ENCODE data around the gene CCDC83. TPM values are rescaled to one million over a fixed set of nuclear protein-coding genes. Genes with fewer than 3 reads are reported as not detected.

Gene CCDC83
- total and polyA plus RNA-seq, 2 experiments from 2014 or later: not detected

DNA sequence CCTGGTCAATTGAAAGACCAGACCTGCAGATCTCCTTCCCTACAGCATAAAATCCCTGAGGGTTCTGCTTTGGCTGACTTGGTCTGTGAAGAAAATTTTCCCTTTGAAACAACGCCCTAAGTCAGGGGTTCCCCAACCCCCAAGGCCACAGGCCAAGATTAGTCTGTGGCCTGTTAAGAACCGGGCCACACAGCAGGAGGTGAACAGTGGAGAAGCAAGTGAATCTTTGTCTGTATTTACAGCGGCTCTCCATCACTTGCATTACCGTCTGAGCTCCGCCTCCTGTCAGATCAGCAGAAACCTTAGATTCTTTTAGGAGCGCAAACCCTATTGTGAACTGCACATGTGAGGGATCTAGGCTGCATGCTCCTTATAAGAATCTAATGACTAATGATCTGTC, 38.2 kb downstream of the CCDC83 start (continued):
- TF ChIP-seq ZNF114 (CRISPR knock-in tag; IDR thresholded peaks at IDR 0.05): no peak
- no peak for TF ChIP-seq STAT1 (IDR thresholded peaks at IDR 0.05; ENCODE audit: unreplicated experiment)
- TF ChIP-seq JUNB (IDR thresholded peaks at IDR 0.05; ENCODE audit: unreplicated experiment): no peak
- no peak for TF ChIP-seq NANOG (IDR thresholded peaks at IDR 0.05; ENCODE audit: borderline replicate concordance)
- TF ChIP-seq, protein P1, sequence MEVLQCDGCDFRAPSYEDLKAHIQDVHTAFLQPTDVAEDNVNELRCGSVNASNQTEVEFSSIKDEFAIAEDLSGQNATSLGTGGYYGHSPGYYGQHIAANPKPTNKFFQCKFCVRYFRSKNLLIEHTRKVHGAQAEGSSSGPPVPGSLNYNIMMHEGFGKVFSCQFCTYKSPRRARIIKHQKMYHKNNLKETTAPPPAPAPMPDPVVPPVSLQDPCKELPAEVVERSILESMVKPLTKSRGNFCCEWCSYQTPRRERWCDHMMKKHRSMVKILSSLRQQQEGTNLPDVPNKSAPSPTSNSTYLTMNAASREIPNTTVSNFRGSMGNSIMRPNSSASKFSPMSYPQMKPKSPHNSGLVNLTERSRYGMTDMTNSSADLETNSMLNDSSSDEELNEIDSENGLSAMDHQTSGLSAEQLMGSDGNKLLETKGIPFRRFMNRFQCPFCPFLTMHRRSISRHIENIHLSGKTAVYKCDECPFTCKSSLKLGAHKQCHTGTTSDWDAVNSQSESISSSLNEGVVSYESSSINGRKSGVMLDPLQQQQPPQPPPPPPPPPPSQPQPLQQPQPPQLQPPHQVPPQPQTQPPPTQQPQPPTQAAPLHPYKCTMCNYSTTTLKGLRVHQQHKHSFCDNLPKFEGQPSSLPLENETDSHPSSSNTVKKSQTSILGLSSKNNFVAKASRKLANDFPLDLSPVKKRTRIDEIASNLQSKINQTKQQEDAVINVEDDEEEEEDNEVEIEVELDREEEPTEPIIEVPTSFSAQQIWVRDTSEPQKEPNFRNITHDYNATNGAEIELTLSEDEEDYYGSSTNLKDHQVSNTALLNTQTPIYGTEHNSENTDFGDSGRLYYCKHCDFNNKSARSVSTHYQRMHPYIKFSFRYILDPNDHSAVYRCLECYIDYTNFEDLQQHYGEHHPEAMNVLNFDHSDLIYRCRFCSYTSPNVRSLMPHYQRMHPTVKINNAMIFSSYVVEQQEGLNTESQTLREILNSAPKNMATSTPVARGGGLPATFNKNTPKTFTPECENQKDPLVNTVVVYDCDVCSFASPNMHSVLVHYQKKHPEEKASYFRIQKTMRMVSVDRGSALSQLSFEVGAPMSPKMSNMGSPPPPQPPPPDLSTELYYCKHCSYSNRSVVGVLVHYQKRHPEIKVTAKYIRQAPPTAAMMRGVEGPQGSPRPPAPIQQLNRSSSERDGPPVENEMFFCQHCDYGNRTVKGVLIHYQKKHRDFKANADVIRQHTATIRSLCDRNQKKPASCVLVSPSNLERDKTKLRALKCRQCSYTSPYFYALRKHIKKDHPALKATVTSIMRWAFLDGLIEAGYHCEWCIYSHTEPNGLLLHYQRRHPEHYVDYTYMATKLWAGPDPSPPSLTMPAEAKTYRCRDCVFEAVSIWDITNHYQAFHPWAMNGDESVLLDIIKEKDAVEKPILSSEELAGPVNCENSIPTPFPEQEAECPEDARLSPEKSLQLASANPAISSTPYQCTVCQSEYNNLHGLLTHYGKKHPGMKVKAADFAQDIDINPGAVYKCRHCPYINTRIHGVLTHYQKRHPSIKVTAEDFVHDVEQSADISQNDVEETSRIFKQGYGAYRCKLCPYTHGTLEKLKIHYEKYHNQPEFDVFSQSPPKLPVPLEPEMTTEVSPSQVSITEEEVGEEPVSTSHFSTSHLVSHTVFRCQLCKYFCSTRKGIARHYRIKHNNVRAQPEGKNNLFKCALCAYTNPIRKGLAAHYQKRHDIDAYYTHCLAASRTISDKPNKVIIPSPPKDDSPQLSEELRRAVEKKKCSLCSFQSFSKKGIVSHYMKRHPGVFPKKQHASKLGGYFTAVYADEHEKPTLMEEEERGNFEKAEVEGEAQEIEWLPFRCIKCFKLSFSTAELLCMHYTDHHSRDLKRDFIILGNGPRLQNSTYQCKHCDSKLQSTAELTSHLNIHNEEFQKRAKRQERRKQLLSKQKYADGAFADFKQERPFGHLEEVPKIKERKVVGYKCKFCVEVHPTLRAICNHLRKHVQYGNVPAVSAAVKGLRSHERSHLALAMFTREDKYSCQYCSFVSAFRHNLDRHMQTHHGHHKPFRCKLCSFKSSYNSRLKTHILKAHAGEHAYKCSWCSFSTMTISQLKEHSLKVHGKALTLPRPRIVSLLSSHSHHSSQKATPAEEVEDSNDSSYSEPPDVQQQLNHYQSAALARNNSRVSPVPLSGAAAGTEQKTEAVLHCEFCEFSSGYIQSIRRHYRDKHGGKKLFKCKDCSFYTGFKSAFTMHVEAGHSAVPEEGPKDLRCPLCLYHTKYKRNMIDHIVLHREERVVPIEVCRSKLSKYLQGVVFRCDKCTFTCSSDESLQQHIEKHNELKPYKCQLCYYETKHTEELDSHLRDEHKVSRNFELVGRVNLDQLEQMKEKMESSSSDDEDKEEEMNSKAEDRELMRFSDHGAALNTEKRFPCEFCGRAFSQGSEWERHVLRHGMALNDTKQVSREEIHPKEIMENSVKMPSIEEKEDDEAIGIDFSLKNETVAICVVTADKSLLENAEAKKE (CRISPR knock-in tag; IDR thresholded peaks at IDR 0.05): no peak
- TF ChIP-seq, protein P2, sequence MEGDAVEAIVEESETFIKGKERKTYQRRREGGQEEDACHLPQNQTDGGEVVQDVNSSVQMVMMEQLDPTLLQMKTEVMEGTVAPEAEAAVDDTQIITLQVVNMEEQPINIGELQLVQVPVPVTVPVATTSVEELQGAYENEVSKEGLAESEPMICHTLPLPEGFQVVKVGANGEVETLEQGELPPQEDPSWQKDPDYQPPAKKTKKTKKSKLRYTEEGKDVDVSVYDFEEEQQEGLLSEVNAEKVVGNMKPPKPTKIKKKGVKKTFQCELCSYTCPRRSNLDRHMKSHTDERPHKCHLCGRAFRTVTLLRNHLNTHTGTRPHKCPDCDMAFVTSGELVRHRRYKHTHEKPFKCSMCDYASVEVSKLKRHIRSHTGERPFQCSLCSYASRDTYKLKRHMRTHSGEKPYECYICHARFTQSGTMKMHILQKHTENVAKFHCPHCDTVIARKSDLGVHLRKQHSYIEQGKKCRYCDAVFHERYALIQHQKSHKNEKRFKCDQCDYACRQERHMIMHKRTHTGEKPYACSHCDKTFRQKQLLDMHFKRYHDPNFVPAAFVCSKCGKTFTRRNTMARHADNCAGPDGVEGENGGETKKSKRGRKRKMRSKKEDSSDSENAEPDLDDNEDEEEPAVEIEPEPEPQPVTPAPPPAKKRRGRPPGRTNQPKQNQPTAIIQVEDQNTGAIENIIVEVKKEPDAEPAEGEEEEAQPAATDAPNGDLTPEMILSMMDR (conservative IDR thresholded peaks at IDR 0.05; ENCODE audit: low read depth in 2 of 2): no peak

DNA sequence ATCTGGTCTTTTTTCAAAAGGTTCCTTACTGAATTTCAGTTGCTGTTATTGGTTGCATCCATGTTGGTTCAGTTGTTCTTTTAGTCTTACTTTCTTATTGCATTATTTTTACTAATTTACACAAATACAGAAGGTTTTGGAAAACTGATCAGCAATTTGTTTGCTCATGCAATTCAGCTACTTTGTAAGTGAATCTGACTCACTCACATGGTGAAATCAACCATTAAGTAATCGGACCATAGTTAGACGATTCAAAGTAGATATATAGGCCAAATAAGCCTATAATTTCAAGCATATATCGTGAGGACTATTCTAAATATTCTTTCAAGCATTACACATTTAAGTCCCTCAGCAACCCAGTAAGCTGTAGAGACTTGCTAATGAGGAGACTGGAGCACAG, 41.7 kb downstream of the CCDC83 start:
- Histone ChIP-seq H3K9me2 (ENCODE audit: insufficient read depth) (no peaks in the 10 kb centered on the region), H3F3A (replicated peaks; ENCODE audit: low read depth) (no peaks in the 10 kb centered on the region), H3K4me3 (no peak overlapping the region), H3K36me3 (ENCODE audit: insufficient read depth) (no peaks in the 10 kb centered on the region), H2AFZ (no peak overlapping the region), H3K79me2 (replicated peaks; ENCODE audit: insufficient read depth) (no peaks in the 10 kb centered on the region), H4K20me1 (replicated peaks; ENCODE audit: insufficient read depth) (no peaks in the 10 kb centered on the region), H3K27ac (ENCODE audit: low read depth) (no peak overlapping the region), H3K27me3 (ENCODE audit: insufficient read depth) (no peaks in the 10 kb centered on the region), H3K4me2 (no peak overlapping the region), H3K4me1 (ENCODE audit: insufficient read depth) (no peaks in the 10 kb centered on the region)
- Mint-ChIP-seq H3K4me1 (peaks cover 9% of the 10 kb centered on the region; the same call in 2 of the 3 replicates), H3K36me3 (ENCODE audit: low read depth) (no peaks in the 10 kb centered on the region), H3K27me3 (ENCODE audit: insufficient read depth, low read depth, poor library complexity) (no peaks in the 10 kb centered on the region), H3K4me3 (no peak overlapping the region), H3K9me3 (0 out of 3 replicates have a peak, but pooled peaks cover 2% of the 10 kb centered on the region), H3K27ac (no peak overlapping the region)
- TF ChIP-seq CREB1 (CRISPR knock-in tag; IDR thresholded peaks at IDR 0.05; ENCODE audit: low read depth) (no peak), EZH2phosphoT487 (IDR thresholded peaks at IDR 0.05; ENCODE audit: unreplicated experiment) (no peak)
- TF ChIP-seq, protein P2 (conservative IDR thresholded peaks at IDR 0.05; ENCODE audit: low read depth in 2 of 2): no peak
- ATAC-seq: no peak
- no peak for DNase-seq (ENCODE audit: low spot score)
